GM12892 (cell line): ENCODE measurements around the gene ATP2A2.
A peak's percentile ranks its signal among the peaks of the same experiment; 100 is the strongest.

Source experiments
- DNase-seq: peaks from one replicate; pipeline ENCODE4 v3.0.0; 2011; ENCODE audit not compliant: insufficient read length
- FAIRE-seq: peaks from 2 replicates; lab custom pipeline; 2011; peaks lifted over from hg19 to GRCh38; lab: Jason Lieb, UNC
- POLR2A ChIP-seq: IDR thresholded peaks from 2 replicates; pipeline ENCODE4 v1.6.1; 2011; ENCODE audit warnings: low read depth, low read length, control low read depth
- POLR2AphosphoS5 ChIP-seq: IDR thresholded peaks from 2 replicates; pipeline ENCODE4 v1.6.1; 2011; ENCODE audit warnings: low read depth, low read length, control low read depth
- TAF1 ChIP-seq: IDR thresholded peaks from 2 replicates; pipeline ENCODE4 v1.6.1; 2011; ENCODE audit warnings: low read depth, mild to moderate bottlenecking, control low read depth, low read length, borderline replicate concordance

The ATP2A2 gene

GRCh38 chr12:110311903-110312302 lies 30.9 kb downstream of the ATP2A2 start:
- DNase-seq: no peak
- no peak for FAIRE-seq
- no peak for TF ChIP-seq POLR2AphosphoS5
- no peak for TF ChIP-seq POLR2A
- no peak for TF ChIP-seq TAF1

- no peak for DNase-seq
- TF ChIP-seq POLR2AphosphoS5 (no peak), TAF1 (no peak), POLR2A (no peak)
Observed at GRCh38 chr12:110312581-110313360, 31.7 kb downstream of the ATP2A2 start.

GRCh38 chr12:110314308-110314707 lies 33.3 kb downstream of the ATP2A2 start:
- DNase-seq (no peak), FAIRE-seq (peak; percentile 17)
- TF ChIP-seq POLR2A (no peak), TAF1 (no peak), POLR2AphosphoS5 (no peak)

More at GRCh38 chr12:110312581-110313360, 31.7 kb downstream of the ATP2A2 start:
- no peak for FAIRE-seq

- TF ChIP-seq POLR2AphosphoS5 (no peak), TAF1 (no peak), POLR2A (no peak)
- FAIRE-seq (no peak), DNase-seq (no peak)
Observed at GRCh38 chr12:110316861-110317260, 35.8 kb downstream of the ATP2A2 start.

GRCh38 chr12:110317911-110318310 lies 36.9 kb downstream of the ATP2A2 start:
- DNase-seq: no peak

GRCh38 chr12:110320550-110320949 lies 39.5 kb downstream of the ATP2A2 start:
- FAIRE-seq (no peak), DNase-seq (no peak)
- TF ChIP-seq POLR2A (no peak), TAF1 (no peak), POLR2AphosphoS5 (no peak)

More at GRCh38 chr12:110317911-110318310, 36.9 kb downstream of the ATP2A2 start:
- TF ChIP-seq TAF1: no peak
- TF ChIP-seq POLR2AphosphoS5: no peak
- no peak for TF ChIP-seq POLR2A
- no peak for FAIRE-seq

- DNase-seq (no peak), FAIRE-seq (no peak)
- TF ChIP-seq TAF1 (no peak), POLR2A (no peak), POLR2AphosphoS5 (no peak)
Observed at GRCh38 chr12:110329710-110330109, 48.7 kb downstream of the ATP2A2 start.

GRCh38 chr12:110330124-110330523 lies 49.1 kb downstream of the ATP2A2 start:
- DNase-seq: no peak
- no peak for FAIRE-seq
- TF ChIP-seq POLR2A (no peak), TAF1 (no peak), POLR2AphosphoS5 (no peak)

- TF ChIP-seq POLR2A (no peak), POLR2AphosphoS5 (no peak), TAF1 (no peak)
- DNase-seq (no peak), FAIRE-seq (no peak)
Observed at GRCh38 chr12:110330544-110330943, 49.5 kb downstream of the ATP2A2 start.

- TF ChIP-seq POLR2AphosphoS5 (no peak), POLR2A (no peak), TAF1 (no peak)
- DNase-seq (no peak), FAIRE-seq (no peak)
Observed at GRCh38 chr12:110333201-110333600, 52.2 kb downstream of the ATP2A2 start.

GRCh38 chr12:110335481-110336045 lies 54.5 kb downstream of the ATP2A2 start:
- no peak for FAIRE-seq

GRCh38 chr12:110337912-110338710 lies 57.1 kb downstream of the ATP2A2 start:
- FAIRE-seq (no peak), DNase-seq (no peak)
- no peak; the same call in 1 of the 2 replicates for TF ChIP-seq POLR2AphosphoS5
- TF ChIP-seq POLR2A: no peak
- TF ChIP-seq TAF1: no peak

More at GRCh38 chr12:110335481-110336045, 54.5 kb downstream of the ATP2A2 start:
- DNase-seq: no peak
- TF ChIP-seq POLR2A (no peak), POLR2AphosphoS5 (no peak), TAF1 (no peak)

- FAIRE-seq (peak; percentile 14), DNase-seq (no peak)
- TF ChIP-seq POLR2AphosphoS5 (no peak; the same call in 1 of the 2 replicates), POLR2A (no peak), TAF1 (no peak)
Observed at GRCh38 chr12:110338754-110339153, 57.7 kb downstream of the ATP2A2 start.
